Measurements from ENCODE around the gene ZDHHC8. TPM values are rescaled to one million over a fixed set of nuclear protein-coding genes. Genes with fewer than 3 reads are reported as not detected.

Gene ZDHHC8
- total and polyA plus RNA-seq, 7 experiments from 2014 or later, result 0.95 to 88.5 (median 65.9) TPM

DNA sequence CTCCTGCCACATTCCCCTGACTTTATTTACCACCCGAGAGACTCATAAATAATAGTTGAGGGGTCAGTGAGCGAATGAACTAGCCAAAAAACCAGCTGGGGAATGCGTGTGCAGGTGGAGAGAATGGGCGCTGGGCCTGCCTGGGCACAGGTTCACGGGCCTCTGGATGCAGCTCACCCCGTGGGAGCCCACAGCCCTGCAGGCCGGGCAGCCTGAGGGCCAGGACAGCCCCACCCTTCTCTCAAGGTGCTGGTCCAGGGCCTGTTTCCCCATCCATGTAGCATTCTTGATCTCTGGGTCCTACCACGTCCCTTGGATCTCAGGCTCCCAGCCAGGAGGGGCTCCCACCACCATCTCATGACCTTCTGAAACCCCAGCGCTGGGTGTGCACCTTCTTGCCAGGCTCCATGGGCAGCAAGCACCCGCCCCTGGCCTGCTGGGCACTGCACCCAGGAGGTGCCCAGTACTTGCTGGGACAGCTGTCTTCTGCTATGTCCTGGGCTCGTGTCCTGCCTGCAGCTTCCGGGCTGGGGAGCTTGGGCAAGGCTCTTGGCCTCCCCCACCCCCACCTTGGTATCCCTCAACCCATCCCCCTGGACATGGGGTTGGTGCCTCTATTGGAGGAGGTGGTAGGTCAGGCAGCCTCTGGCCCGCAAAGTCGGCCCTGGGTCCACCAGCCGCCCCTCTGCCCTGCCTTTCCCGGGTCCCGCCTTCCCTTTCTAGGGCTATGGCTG is 62.3 kb downstream of the ZDHHC8 start:
- no peaks in the 10 kb centered on the region for H3K36me3 Mint-ChIP-seq
- Histone ChIP-seq H3K27ac (ENCODE audit: low read depth, low read length) (no peak overlapping the region), H3K4me1 (ENCODE audit: control insufficient read depth in 2 of 2, insufficient read depth in 2 of 2, low read length in 2 of 2) (no peaks in the 10 kb centered on the region), H3K36me3 (ENCODE audit: control insufficient read depth in 2 of 3, insufficient read depth in 3 of 3, low read length in 3 of 3) (no peaks in the 10 kb centered on the region), H3K4me3 (ENCODE audit: low read length) (no peak overlapping the region), H3K27me3 (ENCODE audit: control insufficient read depth in 2 of 2, insufficient read depth in 2 of 2, low read length in 2 of 2) (no peaks in the 10 kb centered on the region), H3K9me3 (ENCODE audit: control insufficient read depth in 2 of 3, low read length in 3 of 3) (no peaks in the 10 kb centered on the region)
- H3K4me1 Mint-ChIP-seq, result peaks cover 0 to 1% (median 0%) of the 10 kb centered on the region in 7 donors
- DNase-seq (no peak), ATAC-seq (no peak)
- H3K27me3 Mint-ChIP-seq, result no peaks in the 10 kb centered on the region
- POLR2A ChIA-PET, result no interaction called here
- no peaks in the 10 kb centered on the region for H3K9me3 Mint-ChIP-seq
- H3K27ac Mint-ChIP-seq, result no peak overlapping the region
- intact Hi-C loops (cut with micrococcal nuclease), result no loop called here
- CTCF ChIA-PET, result no interaction called here
- H3K4me3 Mint-ChIP-seq, result no peak overlapping the region

DNA sequence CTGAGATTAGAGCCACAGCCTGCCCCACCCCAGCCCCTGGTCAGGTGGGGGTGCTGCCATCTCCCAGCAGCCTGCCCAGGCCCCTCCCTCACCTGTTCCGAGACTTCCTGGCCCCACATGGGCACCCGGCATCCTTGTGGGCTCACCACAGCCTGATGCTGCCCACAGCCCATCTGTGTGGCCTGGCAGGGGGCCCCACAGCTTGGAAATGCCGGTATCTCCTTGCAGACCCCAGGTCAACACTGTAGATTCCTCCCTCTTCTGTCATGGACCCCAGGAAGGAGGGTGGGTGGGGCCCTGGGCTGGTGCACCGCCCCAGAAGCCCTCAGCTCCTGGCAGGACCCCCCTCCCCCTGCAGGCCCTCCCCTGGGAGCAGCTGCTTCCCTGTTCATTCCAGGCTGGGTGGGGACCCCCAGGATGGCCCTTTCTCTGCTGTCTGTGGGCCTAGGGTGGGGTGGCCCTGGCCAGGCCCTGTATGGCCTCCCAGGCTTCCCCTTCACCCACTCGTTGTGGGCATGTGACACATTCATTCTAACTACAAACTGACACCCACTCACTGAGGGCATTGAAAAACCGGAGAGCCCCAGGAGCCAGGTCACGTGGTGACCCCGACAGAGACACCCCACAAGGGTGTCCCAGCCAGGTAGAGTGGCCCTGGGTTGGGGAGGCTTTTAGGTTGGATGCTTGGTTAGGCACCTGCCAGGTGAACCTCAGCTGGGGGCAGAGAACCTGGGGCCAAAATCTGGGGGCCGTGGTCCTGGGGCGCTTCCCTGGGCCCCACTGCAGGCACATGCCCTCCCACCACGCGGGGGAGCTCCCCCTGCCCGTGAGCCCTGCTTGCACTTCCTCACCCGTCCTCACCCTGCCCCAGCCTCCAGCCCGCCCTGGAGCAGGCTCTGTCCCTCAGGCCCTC is 63.3 kb downstream of the ZDHHC8 start:
- CTCF ChIA-PET, result no interaction called here
- Mint-ChIP-seq H3K4me1 (peaks cover 0 to 1% (median 0%) of the 10 kb centered on the region in 7 donors), H3K36me3 (no peaks in the 10 kb centered on the region), H3K27me3 (no peaks in the 10 kb centered on the region), H3K9me3 (no peaks in the 10 kb centered on the region), H3K27ac (no peak overlapping the region), H3K4me3 (no peak overlapping the region)
- intact Hi-C loops (cut with micrococcal nuclease), result no loop called here
- Histone ChIP-seq H3K9me3 (ENCODE audit: control insufficient read depth in 2 of 3, low read length in 3 of 3) (no peaks in the 10 kb centered on the region), H3K27ac (ENCODE audit: low read depth, low read length) (no peak overlapping the region), H3K4me3 (ENCODE audit: low read length) (no peak overlapping the region), H3K4me1 (ENCODE audit: control insufficient read depth in 2 of 2, insufficient read depth in 2 of 2, low read length in 2 of 2) (no peaks in the 10 kb centered on the region), H3K27me3 (ENCODE audit: control insufficient read depth in 2 of 2, insufficient read depth in 2 of 2, low read length in 2 of 2) (no peaks in the 10 kb centered on the region), H3K36me3 (ENCODE audit: control insufficient read depth in 2 of 3, insufficient read depth in 3 of 3, low read length in 3 of 3) (no peaks in the 10 kb centered on the region)
- ATAC-seq (no peak), DNase-seq (no peak)
- POLR2A ChIA-PET, result no interaction called here

DNA sequence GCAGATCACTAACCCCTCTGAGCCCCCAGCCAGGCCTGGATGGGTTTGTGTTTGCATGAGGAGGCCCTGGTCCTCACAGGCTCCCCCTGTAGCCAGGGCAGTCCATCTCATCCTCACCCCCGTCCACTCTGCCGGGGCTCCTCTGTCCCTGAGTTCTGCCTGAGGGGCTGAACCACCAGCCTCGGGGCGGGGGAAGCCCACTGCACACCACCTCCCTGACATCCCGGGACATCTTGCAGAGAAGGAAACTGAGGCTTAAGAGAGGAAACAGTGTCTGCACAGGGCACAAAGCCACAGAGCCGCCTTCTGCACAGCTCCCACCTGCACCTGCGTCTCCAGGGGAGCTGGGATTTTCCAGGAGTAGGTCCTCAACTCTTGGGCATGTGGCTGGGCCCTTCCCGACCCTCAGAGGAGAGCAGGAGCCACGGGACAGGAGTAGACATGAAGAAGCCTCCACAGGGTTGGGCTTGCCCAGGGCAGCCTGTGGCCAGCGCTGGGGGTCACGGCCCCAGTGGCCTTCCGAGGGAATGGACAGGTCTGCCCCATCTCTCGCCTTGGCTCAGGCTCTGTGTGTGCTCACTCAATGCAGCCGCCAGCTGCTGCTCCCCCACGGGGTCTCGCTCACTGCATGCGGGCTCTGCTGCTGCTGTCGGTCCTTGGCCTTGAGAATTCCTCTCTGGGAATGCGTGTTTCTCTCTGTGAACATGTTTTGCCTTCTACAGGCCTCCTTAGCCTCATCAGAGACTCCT is 64.7 kb downstream of the ZDHHC8 start:
- Mint-ChIP-seq H3K27me3 (no peaks in the 10 kb centered on the region), H3K36me3 (no peaks in the 10 kb centered on the region), H3K4me3 (no peak overlapping the region), H3K4me1 (peaks cover 0 to 1% (median 0%) of the 10 kb centered on the region in 7 donors), H3K27ac (peak overlapping the region in 1 of 9 donors; percentile 81), H3K9me3 (no peaks in the 10 kb centered on the region)
- intact Hi-C loops (cut with micrococcal nuclease), result no loop called here
- no peaks in the 10 kb centered on the region for H3K27me3 ChIP-seq (ENCODE audit: control insufficient read depth in 2 of 2, insufficient read depth in 2 of 2, low read length in 2 of 2)
- H3K36me3 ChIP-seq (ENCODE audit: control insufficient read depth in 2 of 3, insufficient read depth in 3 of 3, low read length in 3 of 3), result no peaks in the 10 kb centered on the region
- ChIA-PET CTCF (no interaction called here), POLR2A (no interaction called here)
- no peaks in the 10 kb centered on the region for H3K4me1 ChIP-seq (ENCODE audit: control insufficient read depth in 2 of 2, insufficient read depth in 2 of 2, low read length in 2 of 2)
- ATAC-seq (no peak), DNase-seq (no peak)
- no peak overlapping the region for H3K27ac ChIP-seq (ENCODE audit: low read depth, low read length)
- no peaks in the 10 kb centered on the region for H3K9me3 ChIP-seq (ENCODE audit: control insufficient read depth in 2 of 3, low read length in 3 of 3)
- H3K4me3 ChIP-seq (ENCODE audit: low read length), result no peak overlapping the region

Small RNA genes within 50 kb of the gene (microRNA-seq; reads per million reads assigned to microRNA genes)
- gene MIR6816 (ENCODE audit: borderline microRNAs expressed), result not detected

Other genes with a start within 250 kb of the ZDHHC8 start
- gene COMT, start 190.0 kb upstream of the ZDHHC8 start, total RNA-seq, result 10 to 100 TPM; 30.0 to 80.7 (median 36.7) TPM
- 100 to 1,000 TPM in 1 of 2 donors, 10 to 100 TPM in 1; 85.0 to 105 TPM for gene COMT, start 190.0 kb upstream of the ZDHHC8 start, polyA plus RNA-seq
- gene TXNRD2, start 190.0 kb upstream of the ZDHHC8 start, total RNA-seq, result 10 to 100 TPM; 24.7 to 39.0 (median 36.7) TPM
- gene TXNRD2, start 190.0 kb upstream of the ZDHHC8 start, polyA plus RNA-seq, result 10 to 100 TPM; 14.0 to 15.2 TPM
- 1 to 10 TPM; 2.8 to 9.2 (median 5.8) TPM for gene ARVCF, start 115.0 kb upstream of the ZDHHC8 start, total RNA-seq
- gene ARVCF, start 115.0 kb upstream of the ZDHHC8 start, polyA plus RNA-seq, result 1 to 10 TPM in 1 of 2 donors, under 1 TPM in 1; 0.74 to 1.7 TPM
- gene TANGO2, start 110.7 kb upstream of the ZDHHC8 start, total RNA-seq, result 10 to 100 TPM; 21.3 to 43.1 (median 38.6) TPM
- gene TANGO2, start 110.7 kb upstream of the ZDHHC8 start, polyA plus RNA-seq, result 10 to 100 TPM; 20.0 to 41.3 TPM
- 10 to 100 TPM; 33.4 to 63.6 (median 41.1) TPM for gene DGCR8, start 51.6 kb upstream of the ZDHHC8 start, total RNA-seq
- 1 to 10 TPM; 4.1 to 6.1 TPM for gene DGCR8, start 51.6 kb upstream of the ZDHHC8 start, polyA plus RNA-seq
- 100 to 1,000 TPM in 1 of 5 experiments, 10 to 100 TPM in 4; 50.4 to 224 (median 74.8) TPM for gene RANBP1, start 15.7 kb upstream of the ZDHHC8 start, total RNA-seq
- gene RANBP1, start 15.7 kb upstream of the ZDHHC8 start, polyA plus RNA-seq, result 10 to 100 TPM; 86.1 to 90.6 TPM
- 100 to 1,000 TPM in 2 of 5 experiments, 10 to 100 TPM in 3; 92.0 to 134 (median 95.8) TPM for gene TRMT2A, start 14.6 kb upstream of the ZDHHC8 start, total RNA-seq
- gene TRMT2A, start 14.6 kb upstream of the ZDHHC8 start, polyA plus RNA-seq, result 10 to 100 TPM; 30.0 to 44.5 TPM
- gene CCDC188, start 19.3 kb downstream of the ZDHHC8 start, total RNA-seq, result not detected
- not detected for gene CCDC188, start 19.3 kb downstream of the ZDHHC8 start, polyA plus RNA-seq
- gene RTN4R, start 136.5 kb downstream of the ZDHHC8 start, total RNA-seq, result 1 to 10 TPM in 4 of 5 experiments, under 1 TPM in 1; 0.98 to 2.7 (median 1.8) TPM
- gene RTN4R, start 136.5 kb downstream of the ZDHHC8 start, polyA plus RNA-seq, result 1 to 10 TPM; 2.2 to 2.9 TPM
- gene DGCR6L, start 188.3 kb downstream of the ZDHHC8 start, total RNA-seq, result 10 to 100 TPM; 29.4 to 55.3 (median 43.7) TPM
- 100 to 1,000 TPM; 115 to 158 TPM for gene DGCR6L, start 188.3 kb downstream of the ZDHHC8 start, polyA plus RNA-seq